RWPE1 (cell line): ENCODE data around the gene ZNF365.
"Not testable (repeated sequence)": the region's sequence is repeated elsewhere in the genome, so short reads cannot be mapped to it uniquely, and the experiment has no call there.

Experiments used
- CTCF ChIA-PET: fragments of 350-600 bp; sonication (Branson Sonifier 250); formaldehyde crosslinking; extraction: SDS; loops from one replicate; lab custom pipeline; 2021; lab: Yijun Ruan, JAX
- POLR2A ChIA-PET: fragments of 400-600 bp; formaldehyde crosslinking; extraction: SDS; loops from one replicate; lab custom pipeline; 2020; ENCODE audit warnings: antibody characterized with exemption; ENCODE audit not compliant: low non-redundant PET; lab: Yijun Ruan, JAX
- DNase-seq: peaks from one replicate; pipeline ENCODE4 v3.0.0; 2012; ENCODE audit warnings: low spot score
- H3K27ac ChIP-seq: fragments of 450-650 bp; 2 replicates; pipeline ENCODE4 v1.5.1; 2017
- TF ChIP-seq, protein P1 (sequence below): fragments of 450-650 bp; conservative IDR thresholded peaks from 2 replicates; pipeline ENCODE4 v1.5.1; 2017; ENCODE audit warnings: low read depth, mild to moderate bottlenecking

ZNF365 gene

DNA sequence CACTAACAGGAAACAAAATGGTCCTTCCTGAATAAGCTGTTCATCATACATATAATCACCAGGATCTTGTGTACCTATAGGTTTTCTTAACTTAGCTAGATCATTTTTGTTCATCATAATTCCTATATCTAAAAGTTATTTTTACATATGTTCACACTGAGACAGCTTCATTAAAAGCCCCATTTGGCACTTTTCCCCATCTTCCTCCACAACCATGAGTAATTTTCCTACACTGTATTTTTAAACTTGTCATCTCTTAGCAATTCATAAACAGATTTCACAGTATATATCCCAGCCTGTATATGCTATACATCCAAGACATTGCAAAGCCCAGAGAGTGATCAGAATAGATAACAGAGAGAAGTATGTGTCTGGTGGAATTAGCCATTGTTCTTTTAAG lies 28.3 kb downstream of the ZNF365 start:
- no peak for DNase-seq
- TF ChIP-seq, protein P1, sequence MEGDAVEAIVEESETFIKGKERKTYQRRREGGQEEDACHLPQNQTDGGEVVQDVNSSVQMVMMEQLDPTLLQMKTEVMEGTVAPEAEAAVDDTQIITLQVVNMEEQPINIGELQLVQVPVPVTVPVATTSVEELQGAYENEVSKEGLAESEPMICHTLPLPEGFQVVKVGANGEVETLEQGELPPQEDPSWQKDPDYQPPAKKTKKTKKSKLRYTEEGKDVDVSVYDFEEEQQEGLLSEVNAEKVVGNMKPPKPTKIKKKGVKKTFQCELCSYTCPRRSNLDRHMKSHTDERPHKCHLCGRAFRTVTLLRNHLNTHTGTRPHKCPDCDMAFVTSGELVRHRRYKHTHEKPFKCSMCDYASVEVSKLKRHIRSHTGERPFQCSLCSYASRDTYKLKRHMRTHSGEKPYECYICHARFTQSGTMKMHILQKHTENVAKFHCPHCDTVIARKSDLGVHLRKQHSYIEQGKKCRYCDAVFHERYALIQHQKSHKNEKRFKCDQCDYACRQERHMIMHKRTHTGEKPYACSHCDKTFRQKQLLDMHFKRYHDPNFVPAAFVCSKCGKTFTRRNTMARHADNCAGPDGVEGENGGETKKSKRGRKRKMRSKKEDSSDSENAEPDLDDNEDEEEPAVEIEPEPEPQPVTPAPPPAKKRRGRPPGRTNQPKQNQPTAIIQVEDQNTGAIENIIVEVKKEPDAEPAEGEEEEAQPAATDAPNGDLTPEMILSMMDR, result no peak
- ChIA-PET POLR2A (no interaction called here), CTCF (interaction anchor here (0.6 kb wide), 1 partner anchor 343 kb away, joined by 3 read pairs; no protein-coding TSS in a partner anchor)
- H3K27ac ChIP-seq, result no peak overlapping the region

- H3K27ac ChIP-seq, DNase-seq, POLR2A ChIA-PET, CTCF ChIA-PET: not testable (repeated sequence)
Observed at GRCh38 chr10:62410528-62410927, 36.4 kb downstream of the ZNF365 start.

- POLR2A ChIA-PET, DNase-seq, CTCF ChIA-PET, H3K27ac ChIP-seq: not testable (repeated sequence)
Observed at GRCh38 chr10:62410934-62411333, 36.8 kb downstream of the ZNF365 start.

GRCh38 chr10:62413048-62413447 lies 38.9 kb downstream of the ZNF365 start:
- POLR2A ChIA-PET, result no interaction called here
- H3K27ac ChIP-seq, result no peak overlapping the region
- TF ChIP-seq, protein P1, result no peak
- CTCF ChIA-PET, result interaction anchor here (0.6 kb wide), 1 partner anchor 13 kb away, joined by 3 read pairs; no protein-coding TSS in a partner anchor
- DNase-seq, result no peak

DNA sequence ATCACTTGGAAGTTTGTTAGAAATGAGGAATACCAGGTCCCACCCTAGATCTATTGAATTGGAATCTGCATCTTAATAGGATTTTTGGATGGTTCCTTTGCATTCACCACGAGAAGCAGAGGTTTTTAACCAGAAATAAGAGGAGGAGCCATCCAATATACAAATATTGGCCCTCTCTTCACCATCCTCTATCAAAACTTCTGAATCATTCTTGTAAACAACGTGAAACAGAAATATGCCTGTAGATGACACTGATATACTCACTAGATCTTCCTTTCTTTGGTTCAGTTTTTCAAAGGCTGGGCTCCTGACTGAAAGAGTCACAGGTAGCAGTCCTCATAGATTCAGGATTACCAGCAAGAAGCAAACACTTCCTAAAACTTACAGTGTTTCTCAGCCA lies 39.5 kb downstream of the ZNF365 start:
- ChIA-PET CTCF (interaction anchor here (0.6 to 0.8 kb wide), 5 partner anchors 114 to 1627 kb away, joined by 3 to 16 read pairs (median 3); no protein-coding TSS in a partner anchor), POLR2A (no interaction called here)
- no peak for DNase-seq
- H3K27ac ChIP-seq, result no peak overlapping the region
- TF ChIP-seq, protein P1, result no peak

- ChIA-PET CTCF (interaction anchor here (0.6 to 0.8 kb wide), 7 partner anchors 114 to 1626 kb away, joined by 3 to 16 read pairs (median 3); no protein-coding TSS in a partner anchor), POLR2A (no interaction called here)
- no peak overlapping the region for H3K27ac ChIP-seq
- DNase-seq, result no peak
- TF ChIP-seq, protein P1, result no peak
Observed at GRCh38 chr10:62414359-62414758, 40.2 kb downstream of the ZNF365 start.

- DNase-seq, result no peak
- TF ChIP-seq, protein P1, result no peak
- H3K27ac ChIP-seq, result no peak overlapping the region
- POLR2A ChIA-PET, result no interaction called here
- CTCF ChIA-PET, result no interaction called here
Observed at GRCh38 chr10:62422068-62422590, 48.0 kb downstream of the ZNF365 start.

DNA sequence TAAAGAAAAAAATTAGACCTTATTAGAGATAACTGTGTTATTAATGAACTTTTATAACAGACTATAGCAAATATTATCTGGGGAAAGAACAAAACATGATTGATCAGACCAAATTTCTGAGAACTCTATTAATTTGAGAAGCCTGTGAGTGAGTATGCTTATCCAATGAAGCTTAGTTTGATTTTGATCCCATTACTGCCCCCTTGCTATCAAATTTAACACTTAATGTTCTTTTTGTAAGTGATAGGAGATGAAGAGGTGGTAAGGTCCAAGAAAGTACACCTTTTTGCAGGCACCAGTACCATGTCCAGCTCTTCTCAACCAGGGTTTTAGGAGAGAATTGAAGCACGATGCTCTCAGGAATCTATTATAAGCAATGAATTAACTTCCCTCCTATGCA lies 49.9 kb downstream of the ZNF365 start:
- DNase-seq, result no peak
- CTCF ChIA-PET, result no interaction called here
- POLR2A ChIA-PET, result no interaction called here
- TF ChIP-seq, protein P1, result no peak
- no peak overlapping the region for H3K27ac ChIP-seq
